GM23248 (cell line): ENCODE data around the gene DEPP1. TPM values are rescaled to one million over a fixed set of nuclear protein-coding genes. Genes with fewer than 3 reads are reported as not detected.

Source experiments
- DNase-seq: peaks from one replicate; pipeline ENCODE4 v3.0.0-alpha.2; 2015
- H2AFZ ChIP-seq: fragments of 200-600 bp; sonication (generic); 2 replicates; pipeline ENCODE4 v1.6.1; 2016; ENCODE audit warnings: antibody characterized with exemption
- H3F3A ChIP-seq: fragments of 200-600 bp; sonication (generic); 2 replicates; pipeline ENCODE4 v1.6.1; 2016; ENCODE audit warnings: mild to moderate bottlenecking, antibody characterized with exemption, mixed run types; ENCODE audit not compliant: insufficient read depth
- H3K27ac ChIP-seq: fragments of 200-600 bp; sonication (generic); 2 replicates; pipeline ENCODE4 v1.5.1; 2016; ENCODE audit warnings: mild to moderate bottlenecking
- H3K27me3 ChIP-seq: fragments of 200-600 bp; sonication (generic); replicated peaks from 2 replicates; pipeline ENCODE4 v1.6.1; 2016; ENCODE audit warnings: mild to moderate bottlenecking; ENCODE audit not compliant: insufficient read depth
- H3K36me3 ChIP-seq: fragments of 200-600 bp; sonication (generic); 2 replicates; pipeline ENCODE4 v1.6.1; 2016; ENCODE audit warnings: low read depth, mild to moderate bottlenecking
- H3K4me1 ChIP-seq: fragments of 200-600 bp; sonication (generic); 2 replicates; pipeline ENCODE4 v1.6.1; 2016; ENCODE audit warnings: mild to moderate bottlenecking; ENCODE audit not compliant: insufficient read depth
- H3K4me2 ChIP-seq: fragments of 200-600 bp; sonication (generic); one replicate; pipeline ENCODE4 v1.6.1; 2016; ENCODE audit warnings: mild to moderate bottlenecking; ENCODE audit not compliant: unreplicated experiment
- H3K4me3 ChIP-seq: fragments of 200-600 bp; sonication (generic); 2 replicates; pipeline ENCODE4 v1.5.1; 2016; ENCODE audit warnings: mild to moderate bottlenecking
- H3K79me2 ChIP-seq: fragments of 200-600 bp; sonication (generic); 2 replicates; pipeline ENCODE4 v1.6.1; 2016; ENCODE audit warnings: mild to moderate bottlenecking; ENCODE audit not compliant: insufficient read depth
- H3K9ac ChIP-seq: fragments of 200-600 bp; sonication (generic); 2 replicates; pipeline ENCODE4 v1.6.1; 2016; ENCODE audit warnings: mild to moderate bottlenecking
- H3K9me2 ChIP-seq: fragments of 200-600 bp; sonication (generic); 2 replicates; pipeline ENCODE4 v1.6.1; 2016; ENCODE audit warnings: mixed run types, mild to moderate bottlenecking, moderate library complexity; ENCODE audit not compliant: insufficient read depth
- H3K9me3 ChIP-seq: fragments of 200-600 bp; sonication (generic); one replicate; pipeline ENCODE4 v1.6.1; 2017; ENCODE audit warnings: low read depth
- H4K20me1 ChIP-seq: fragments of 200-600 bp; sonication (generic); 2 replicates; pipeline ENCODE4 v1.6.0; 2016; ENCODE audit not compliant: insufficient read depth
- EZH2 ChIP-seq: fragments of 200-600 bp; sonication (generic); IDR thresholded peaks from 2 replicates; pipeline ENCODE4 v1.6.1; 2018; ENCODE audit warnings: antibody characterized with exemption, mild to moderate bottlenecking; ENCODE audit not compliant: insufficient read depth, poor library complexity, severe bottlenecking
- EZH2phosphoT487 ChIP-seq: fragments of 200-600 bp; sonication (generic); IDR thresholded peaks from 2 replicates; pipeline ENCODE4 v1.6.1; 2018; ENCODE audit warnings: antibody characterized with exemption, moderate library complexity, mild to moderate bottlenecking, low read depth; ENCODE audit not compliant: insufficient read depth
- WGBS, 2 experiments: methylation state at CpG; one replicate each; pipeline ENCODE4 v1.1.6; 2015 to 2017; ENCODE audit warnings: low lambda C conversion rate in 2 of 2, low coverage in 1 of 2; ENCODE audit errors: missing lambda C conversion rate in 2 of 2; 5-methylcytosine and 5-hydroxymethylcytosine counted together
- in situ Hi-C: fragments of 300-500 bp; cut with MboI; formaldehyde crosslinking; loops from 2 replicates; pipeline ENCODE4 v1.15.0; 2020
- polyA plus RNA-seq: library from polyadenylated mRNA; unstranded; fragments of >200 nt; fragmentation: Nextera tagmentation; extraction: Ambion mirVana; gene quantifications from 2 replicates; pipeline ENCODE4 v1.2.1, GENCODE V29; 2016
- total RNA-seq: library from RNA; depleted of rRNA; stranded (reverse); fragments of >200 nt; shearing (Covaris generic); gene quantifications from 2 replicates; pipeline ENCODE4 v1.2.3, GENCODE V29; 2014

The DEPP1 gene
- total and polyA plus RNA-seq, 2 experiments from 2014 or later = 10.1 to 10.2 TPM

GRCh38 chr10:44985175-44985681 is 6.6 kb upstream of the DEPP1 start:
- Histone ChIP-seq H3K27me3 (no peaks in the 10 kb centered on the region), H3K4me2 (no peak overlapping the region), H3K27ac (no peak overlapping the region), H3K79me2 (no peaks in the 10 kb centered on the region), H3K4me3 (no peak overlapping the region), H3K9me3 (no peaks in the 10 kb centered on the region), H3K9me2 (no peaks in the 10 kb centered on the region), H4K20me1 (no peaks in the 10 kb centered on the region), H2AFZ (no peak overlapping the region), H3K9ac (no peak overlapping the region), H3K36me3 (no peaks in the 10 kb centered on the region), H3F3A (peaks cover 16% of the 10 kb centered on the region; the same call in 1 of the 2 replicates), H3K4me1 (peaks cover 22% of the 10 kb centered on the region)
- in situ Hi-C loops = loop anchor here (25.0 kb wide), 1 partner anchor 1323 kb away; no protein-coding TSS in a partner anchor
- no peak for DNase-seq
- WGBS, 2 experiments = 64 to 66% methylated on average over 9 of the region's 9 CpGs
- TF ChIP-seq EZH2phosphoT487 (no peak), EZH2 (no peak)

GRCh38 chr10:44984671-44985101 is 6.1 kb upstream of the DEPP1 start:
- Histone ChIP-seq H3K4me1 (peaks cover 26% of the 10 kb centered on the region), H2AFZ (no peak overlapping the region), H3K27me3 (no peaks in the 10 kb centered on the region), H3K79me2 (no peaks in the 10 kb centered on the region), H3K27ac (no peak overlapping the region), H3K9me3 (no peaks in the 10 kb centered on the region), H3K4me2 (no peak overlapping the region), H3K9ac (no peak overlapping the region), H3F3A (peaks cover 18% of the 10 kb centered on the region; the same call in 1 of the 2 replicates), H3K36me3 (no peaks in the 10 kb centered on the region), H3K4me3 (no peak overlapping the region), H4K20me1 (no peaks in the 10 kb centered on the region), H3K9me2 (no peaks in the 10 kb centered on the region)
- no peak for DNase-seq
- in situ Hi-C loops = loop anchor here (25.0 kb wide), 1 partner anchor 1322 kb away; no protein-coding TSS in a partner anchor
- WGBS, 2 experiments = 93 to 96% methylated on average over 15 of the region's 15 CpGs
- TF ChIP-seq EZH2 (no peak), EZH2phosphoT487 (no peak)

GRCh38 chr10:44983895-44984278 is 5.3 kb upstream of the DEPP1 start:
- WGBS, 2 experiments = 94 to 95% methylated on average over 10 of the region's 10 CpGs
- Histone ChIP-seq H4K20me1 (no peaks in the 10 kb centered on the region), H3K4me1 (peaks cover 31% of the 10 kb centered on the region), H3K79me2 (no peaks in the 10 kb centered on the region), H3K9ac (no peak overlapping the region), H3F3A (peaks cover 18% of the 10 kb centered on the region; the same call in 1 of the 2 replicates), H2AFZ (no peak overlapping the region), H3K27ac (no peak overlapping the region), H3K4me2 (no peak overlapping the region), H3K9me2 (no peaks in the 10 kb centered on the region), H3K4me3 (no peak overlapping the region), H3K27me3 (no peaks in the 10 kb centered on the region), H3K9me3 (no peaks in the 10 kb centered on the region), H3K36me3 (no peaks in the 10 kb centered on the region)
- no peak for TF ChIP-seq EZH2phosphoT487
- no peak for TF ChIP-seq EZH2
- DNase-seq = no peak
- in situ Hi-C loops = loop anchor here (25.0 kb wide), 1 partner anchor 1322 kb away; no protein-coding TSS in a partner anchor

- Histone ChIP-seq H3K9me3 (no peaks in the 10 kb centered on the region), H3K79me2 (no peaks in the 10 kb centered on the region), H3K36me3 (no peaks in the 10 kb centered on the region), H3K27me3 (no peaks in the 10 kb centered on the region), H3K27ac (no peak overlapping the region), H3K4me2 (no peak overlapping the region), H3K4me1 (peaks cover 37% of the 10 kb centered on the region), H3K9ac (no peak overlapping the region), H3F3A (peaks cover 18% of the 10 kb centered on the region; the same call in 1 of the 2 replicates), H2AFZ (no peak overlapping the region), H4K20me1 (no peaks in the 10 kb centered on the region), H3K4me3 (no peak overlapping the region), H3K9me2 (no peaks in the 10 kb centered on the region)
- TF ChIP-seq EZH2 (no peak), EZH2phosphoT487 (no peak)
- 95 to 99% methylated on average over 10 to 13 of the region's 13 CpGs for WGBS, 2 experiments
- DNase-seq = no peak
- in situ Hi-C loops = loop anchor here (25.0 kb wide), 1 partner anchor 1321 kb away; no protein-coding TSS in a partner anchor
Measured at GRCh38 chr10:44983066-44983894, 4.7 kb upstream of the DEPP1 start.
